GM15510 (cell line): ENCODE measurements around the gene MIEF1.

Experiments
- POLR2A ChIP-seq: IDR thresholded peaks from 3 replicates; pipeline ENCODE4 v1.6.1; 2011; ENCODE audit warnings: borderline replicate concordance; ENCODE audit not compliant: insufficient read length; ENCODE audit errors: extremely low read depth

Gene MIEF1

GRCh38 chr22:39477542-39477941 is 24.5 kb upstream of the MIEF1 start:
- TF ChIP-seq POLR2A: no peak

GRCh38 chr22:39478441-39478850 is 23.6 kb upstream of the MIEF1 start:
- no peak for TF ChIP-seq POLR2A

DNA sequence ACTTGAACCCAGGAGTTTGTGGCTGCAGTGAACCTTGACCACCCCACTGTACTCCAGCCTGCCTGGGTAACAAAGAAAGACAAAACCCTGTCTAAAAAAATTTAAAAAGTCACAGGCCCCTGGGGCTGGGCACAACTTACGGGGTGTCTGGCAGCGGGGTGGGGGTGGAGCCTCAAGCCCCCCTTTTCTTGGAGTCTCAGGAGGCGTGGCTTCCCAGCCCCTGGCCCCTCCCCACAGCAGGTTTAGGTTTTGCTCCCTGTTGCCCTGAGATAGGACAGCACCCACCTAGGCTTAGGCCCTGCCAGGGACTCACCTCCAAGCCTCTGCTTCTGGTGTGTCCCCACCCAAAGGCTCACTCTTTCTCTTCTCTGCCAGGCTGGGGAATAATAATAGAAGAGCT is 22.8 kb upstream of the MIEF1 start:
- no peak for TF ChIP-seq POLR2A

DNA sequence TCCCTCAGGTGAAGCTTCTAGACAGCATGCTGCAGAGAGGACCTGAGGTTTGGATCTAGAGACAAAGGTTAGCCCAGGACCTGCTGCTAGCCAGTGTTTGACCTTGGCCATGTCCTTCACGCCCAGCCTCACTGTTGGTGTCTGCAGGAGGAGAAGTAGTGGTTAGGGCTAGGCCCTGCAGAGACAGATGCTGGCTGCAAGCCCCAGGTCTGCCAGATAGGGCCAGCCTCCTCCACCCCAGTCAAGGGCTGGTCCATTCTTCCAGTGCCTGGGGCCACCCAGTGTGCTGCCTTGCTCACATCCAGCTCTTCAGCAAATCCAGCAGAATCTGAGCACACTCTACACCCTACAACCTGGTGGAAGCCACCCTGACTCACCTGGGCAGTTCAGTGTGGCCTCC is 21.5 kb upstream of the MIEF1 start:
- no peak for TF ChIP-seq POLR2A

DNA sequence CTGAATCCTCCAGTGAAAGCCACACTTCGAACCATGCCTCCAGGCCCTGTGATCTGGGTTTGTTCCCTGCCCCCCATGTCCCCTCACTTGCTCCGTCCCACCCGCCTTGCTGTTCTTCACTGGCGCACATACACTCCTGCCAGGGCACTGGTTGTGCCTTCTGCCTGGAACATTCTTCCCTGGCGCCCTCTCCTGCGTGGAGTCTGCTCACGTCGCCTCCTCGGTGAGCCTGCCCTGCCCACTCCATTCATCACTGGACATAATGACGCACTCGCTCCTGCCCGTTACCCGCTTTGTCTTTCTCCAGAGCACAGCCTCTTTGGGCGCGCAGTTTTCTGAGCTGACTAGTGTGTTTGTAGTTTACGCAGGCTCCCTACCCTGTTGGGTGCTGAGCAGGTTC is 21.0 kb upstream of the MIEF1 start:
- TF ChIP-seq POLR2A: no peak

GRCh38 chr22:39481595-39481994 is 20.5 kb upstream of the MIEF1 start:
- TF ChIP-seq POLR2A: no peak

DNA sequence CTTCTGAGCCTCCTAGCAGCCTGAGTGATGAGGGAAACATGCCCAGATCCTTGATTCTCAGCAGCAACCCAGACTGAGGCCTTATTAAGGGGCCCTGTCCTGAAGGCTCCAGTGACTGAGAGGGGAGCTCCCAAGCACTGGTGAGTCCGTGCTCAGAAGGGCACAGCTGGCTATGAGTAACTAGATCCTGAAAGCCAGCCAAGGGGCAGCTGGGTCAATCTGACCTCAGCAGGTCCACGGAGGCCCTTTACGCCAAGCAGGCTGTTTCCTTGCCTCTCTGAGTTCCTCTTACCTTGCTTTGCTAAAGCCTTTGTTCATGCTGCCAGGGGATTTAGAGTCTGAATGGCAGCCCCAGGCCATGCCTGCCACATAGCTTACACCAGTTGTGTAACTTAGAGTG is 19.3 kb upstream of the MIEF1 start:
- no peak for TF ChIP-seq POLR2A

DNA sequence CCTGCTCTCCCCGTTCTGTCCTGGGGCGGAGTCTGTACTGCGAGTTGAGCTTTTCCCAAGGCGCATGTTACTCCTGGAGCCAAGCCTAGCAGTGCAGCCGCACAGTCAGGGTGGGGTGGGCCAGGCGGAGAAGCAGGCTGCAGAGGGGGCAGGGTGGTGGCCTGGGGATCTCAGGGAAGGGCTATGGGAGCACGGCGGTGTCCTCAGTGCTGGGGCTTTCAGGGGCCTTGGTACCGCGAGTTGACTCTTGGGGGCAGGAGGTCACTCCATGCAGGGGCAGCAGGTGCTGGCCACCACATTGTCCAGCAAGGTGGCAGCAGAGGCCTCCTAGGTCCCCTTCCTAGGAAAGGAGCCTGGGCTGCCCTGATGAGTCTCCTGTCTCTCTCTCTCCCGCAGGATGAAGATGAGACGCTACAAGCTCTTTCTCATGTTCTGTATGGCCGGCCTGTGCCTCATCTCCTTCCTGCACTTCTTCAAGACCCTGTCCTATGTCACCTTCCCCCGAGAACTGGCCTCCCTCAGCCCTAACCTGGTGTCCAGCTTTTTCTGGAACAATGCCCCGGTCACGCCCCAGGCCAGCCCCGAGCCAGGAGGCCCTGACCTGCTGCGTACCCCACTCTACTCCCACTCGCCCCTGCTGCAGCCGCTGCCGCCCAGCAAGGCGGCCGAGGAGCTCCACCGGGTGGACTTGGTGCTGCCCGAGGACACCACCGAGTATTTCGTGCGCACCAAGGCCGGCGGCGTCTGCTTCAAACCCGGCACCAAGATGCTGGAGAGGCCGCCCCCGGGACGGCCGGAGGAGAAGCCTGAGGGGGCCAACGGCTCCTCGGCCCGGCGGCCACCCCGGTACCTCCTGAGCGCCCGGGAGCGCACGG is 14.9 kb upstream of the MIEF1 start:
- no peak for TF ChIP-seq POLR2A

DNA sequence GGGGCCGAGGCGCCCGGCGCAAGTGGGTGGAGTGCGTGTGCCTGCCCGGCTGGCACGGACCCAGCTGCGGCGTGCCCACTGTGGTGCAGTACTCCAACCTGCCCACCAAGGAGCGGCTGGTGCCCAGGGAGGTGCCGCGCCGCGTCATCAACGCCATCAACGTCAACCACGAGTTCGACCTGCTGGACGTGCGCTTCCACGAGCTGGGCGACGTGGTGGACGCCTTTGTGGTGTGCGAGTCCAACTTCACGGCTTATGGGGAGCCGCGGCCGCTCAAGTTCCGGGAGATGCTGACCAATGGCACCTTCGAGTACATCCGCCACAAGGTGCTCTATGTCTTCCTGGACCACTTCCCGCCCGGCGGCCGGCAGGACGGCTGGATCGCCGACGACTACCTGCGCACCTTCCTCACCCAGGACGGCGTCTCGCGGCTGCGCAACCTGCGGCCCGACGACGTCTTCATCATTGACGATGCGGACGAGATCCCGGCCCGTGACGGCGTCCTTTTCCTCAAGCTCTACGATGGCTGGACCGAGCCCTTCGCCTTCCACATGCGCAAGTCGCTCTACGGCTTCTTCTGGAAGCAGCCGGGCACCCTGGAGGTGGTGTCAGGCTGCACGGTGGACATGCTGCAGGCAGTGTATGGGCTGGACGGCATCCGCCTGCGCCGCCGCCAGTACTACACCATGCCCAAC is 14.1 kb upstream of the MIEF1 start:
- no peak for TF ChIP-seq POLR2A

DNA sequence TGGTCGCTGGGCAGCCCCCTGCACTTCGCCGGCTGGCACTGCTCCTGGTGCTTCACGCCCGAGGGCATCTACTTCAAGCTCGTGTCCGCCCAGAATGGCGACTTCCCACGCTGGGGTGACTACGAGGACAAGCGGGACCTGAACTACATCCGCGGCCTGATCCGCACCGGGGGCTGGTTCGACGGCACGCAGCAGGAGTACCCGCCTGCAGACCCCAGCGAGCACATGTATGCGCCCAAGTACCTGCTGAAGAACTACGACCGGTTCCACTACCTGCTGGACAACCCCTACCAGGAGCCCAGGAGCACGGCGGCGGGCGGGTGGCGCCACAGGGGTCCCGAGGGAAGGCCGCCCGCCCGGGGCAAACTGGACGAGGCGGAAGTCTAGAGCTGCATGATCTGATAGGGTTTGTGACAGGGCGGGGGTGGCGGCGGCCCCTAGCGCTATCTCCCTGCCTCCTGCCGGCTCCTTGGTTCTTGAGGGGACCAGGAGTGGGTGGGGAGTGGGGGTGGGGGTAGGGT is 13.5 kb upstream of the MIEF1 start:
- TF ChIP-seq POLR2A: no peak

GRCh38 chr22:39489094-39490068 is 12.7 kb upstream of the MIEF1 start:
- TF ChIP-seq POLR2A: no peak

DNA sequence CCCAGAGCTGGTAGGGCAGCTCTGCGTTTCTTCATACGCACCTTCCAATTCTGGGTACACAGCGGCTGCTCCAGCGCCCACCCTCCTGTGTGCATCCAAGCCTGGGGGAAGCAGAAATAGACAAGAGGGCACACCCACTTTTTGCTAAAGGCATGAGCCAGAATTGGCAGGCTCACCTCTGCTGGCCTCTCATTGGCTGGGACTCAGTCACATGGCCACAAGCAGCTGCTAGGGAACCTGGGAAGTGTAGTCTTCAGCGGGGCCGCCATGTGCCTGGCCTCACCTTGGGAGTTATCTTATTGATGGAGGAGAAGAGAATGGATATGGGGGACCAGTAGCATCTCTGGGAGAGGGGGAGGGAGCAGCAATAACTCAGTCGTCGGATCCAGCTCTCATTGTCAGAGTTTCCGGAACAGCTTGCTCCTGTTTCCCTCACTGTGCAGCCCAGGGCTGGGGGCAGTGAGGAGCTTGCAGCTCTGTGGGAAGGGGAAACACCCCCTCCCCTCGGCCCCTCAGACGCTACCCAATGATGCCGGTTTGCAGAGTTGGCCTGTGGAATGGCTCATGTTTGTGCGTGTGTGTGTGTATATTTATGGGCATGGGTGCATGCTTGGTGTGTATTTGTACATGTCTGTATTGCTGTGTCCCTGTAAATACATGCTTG is 11.8 kb upstream of the MIEF1 start:
- no peak for TF ChIP-seq POLR2A

DNA sequence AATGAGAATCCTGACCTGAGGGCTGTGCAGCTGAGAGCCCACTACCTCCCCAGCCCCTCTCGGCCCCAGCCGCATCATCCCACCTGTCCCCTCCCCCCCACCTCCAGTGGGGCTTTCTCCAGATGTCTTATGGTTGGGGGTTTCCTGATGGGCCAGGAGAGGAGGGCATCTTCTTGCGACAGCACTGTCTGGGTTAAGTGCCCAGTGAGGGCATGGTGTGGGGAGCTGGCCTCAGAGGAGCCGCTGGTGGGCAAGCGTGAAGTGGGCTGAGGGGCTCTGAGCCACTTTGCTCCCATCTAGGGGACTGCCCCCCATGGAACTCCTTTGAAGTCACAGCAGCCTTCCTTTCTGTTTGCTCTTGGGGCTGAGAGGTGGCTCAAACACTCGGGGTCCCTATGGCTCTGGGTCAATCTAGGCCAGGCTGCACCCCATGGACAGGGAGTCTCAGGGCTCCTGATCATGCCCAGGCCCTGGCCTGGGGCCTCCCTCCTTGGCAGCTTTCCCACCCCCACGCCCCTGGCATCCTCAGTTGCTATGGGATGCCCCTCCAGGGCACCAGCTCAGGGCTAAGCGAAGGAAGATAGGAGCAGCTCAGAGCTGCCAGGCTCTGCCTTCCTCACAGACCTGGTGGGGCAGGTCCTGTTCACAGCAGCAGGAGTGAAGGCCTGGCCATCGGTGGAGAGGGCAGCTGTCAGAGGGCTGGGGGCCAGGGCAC is 11.0 kb upstream of the MIEF1 start:
- TF ChIP-seq POLR2A: no peak

DNA sequence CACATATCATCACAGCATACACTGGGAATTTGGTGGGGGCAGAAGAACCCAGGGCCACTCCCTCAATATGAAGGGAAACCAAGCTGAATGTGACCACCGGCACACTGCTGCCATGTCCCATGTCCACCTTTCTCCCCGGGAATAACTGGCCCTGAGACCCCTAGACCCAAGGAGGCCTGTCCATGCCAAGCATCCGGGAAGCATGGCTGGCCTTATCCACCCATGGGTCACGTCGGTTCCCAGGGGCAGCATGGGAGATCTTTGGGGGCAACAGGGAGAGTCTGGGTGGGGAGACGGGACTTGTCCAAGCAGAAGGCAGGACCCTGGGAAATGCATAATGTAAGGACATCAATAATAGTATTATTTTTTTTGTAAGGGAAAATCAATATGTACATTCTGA is 10.4 kb upstream of the MIEF1 start:
- TF ChIP-seq POLR2A: no peak

DNA sequence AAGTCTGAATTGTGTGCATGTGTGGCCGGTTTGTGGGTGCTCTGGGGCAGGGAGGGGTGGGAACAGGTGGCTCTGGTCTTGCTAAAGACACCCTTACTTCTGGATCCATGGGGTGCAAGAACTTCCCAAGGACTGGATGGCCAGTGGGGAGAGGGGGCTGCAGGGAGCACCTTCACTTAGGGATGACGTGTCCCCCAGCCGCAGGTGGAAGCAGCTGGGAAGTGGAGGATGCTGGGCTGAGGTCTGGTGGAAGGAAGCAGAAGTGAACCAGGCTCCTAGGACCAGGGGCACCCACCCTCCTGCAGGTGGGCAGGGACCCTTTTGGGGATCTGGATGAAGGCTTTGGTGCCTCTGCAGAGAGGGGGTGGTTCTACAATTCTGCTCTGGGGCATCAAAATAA is 9.9 kb upstream of the MIEF1 start:
- no peak for TF ChIP-seq POLR2A

GRCh38 chr22:39493759-39494158 is 8.3 kb upstream of the MIEF1 start:
- no peak for TF ChIP-seq POLR2A
